CD14-positive monocyte (primary cell): ENCODE results near the gene FKRP. TPM values are rescaled to one million over a fixed set of nuclear protein-coding genes. Genes with fewer than 3 reads are reported as not detected.

Source experiments
- DNase-seq, 3 donors: peaks; one replicate each; pipeline ENCODE4 v3.0.0-alpha.2; 2011 to 2022
- H2AFZ ChIP-seq: 2 replicates; pipeline ENCODE4 v1.6.0; 2012; ENCODE audit warnings: mild to moderate bottlenecking, low read depth, low read length, inconsistent platforms; ENCODE audit not compliant: insufficient read depth, poor library complexity, severe bottlenecking
- H3K27ac ChIP-seq, 2 donors: 1 replicate in 1 of 2; 2 replicates in 1 of 2; pipeline ENCODE4 v1.5.1; 2012 to 2013; ENCODE audit warnings: low read length in 2 of 2, control low read depth in 1 of 2, inconsistent platforms in 1 of 2, low read depth in 1 of 2, mild to moderate bottlenecking in 1 of 2
- H3K27me3 ChIP-seq, 2 donors: one replicate each; pipeline versions ENCODE4 v1.6.0 to v1.6.1; 2011 to 2013; ENCODE audit warnings: low read length in 2 of 2; ENCODE audit not compliant: control insufficient read depth in 2 of 2, insufficient read depth in 2 of 2
- H3K36me3 ChIP-seq, 2 donors: replicated peaks in 1 of 2; 1 replicate in 1 of 2; 2 replicates in 1 of 2; pipeline versions ENCODE4 v1.5.1 to v1.6.1; 2012 to 2013; ENCODE audit warnings: low read length in 2 of 2, control low read depth in 1 of 2, inconsistent platforms in 1 of 2, mild to moderate bottlenecking in 1 of 2; ENCODE audit not compliant: insufficient read depth in 2 of 2, control insufficient read depth in 1 of 2
- H3K4me1 ChIP-seq, 2 donors: 1 replicate in 1 of 2; 2 replicates in 1 of 2; pipeline versions ENCODE4 v1.5.1 to v1.6.1; 2012 to 2013; ENCODE audit warnings: low read length in 2 of 2, control low read depth in 1 of 2, inconsistent platforms in 1 of 2, mild to moderate bottlenecking in 1 of 2, moderate library complexity in 1 of 2; ENCODE audit not compliant: insufficient read depth in 2 of 2, control insufficient read depth in 1 of 2
- H3K4me2 ChIP-seq: replicated peaks from 2 replicates; pipeline ENCODE3; 2012; ENCODE audit warnings: low read length, moderate library complexity, mild to moderate bottlenecking; ENCODE audit not compliant: poor library complexity, severe bottlenecking; ENCODE audit errors: extremely low read depth
- H3K4me3 ChIP-seq, 3 experiments: fragments of 200-600 bp in 1 of 3; sonication (generic) in 1 of 3; replicated peaks in 1 of 3; 1 replicate in 2 of 3; 2 replicates in 1 of 3; pipeline ENCODE4 v1.5.1; 2011 to 2013; ENCODE audit warnings: low read length in 3 of 3, mild to moderate bottlenecking in 3 of 3, control low read depth in 2 of 3, low read depth in 2 of 3, inconsistent platforms in 1 of 3, moderate library complexity in 1 of 3
- H3K79me2 ChIP-seq: 2 replicates; pipeline ENCODE4 v1.6.0; 2012; ENCODE audit warnings: mild to moderate bottlenecking, control low read depth, inconsistent platforms, low read length, moderate library complexity; ENCODE audit not compliant: insufficient read depth
- H3K9ac ChIP-seq: 2 replicates; pipeline ENCODE4 v1.6.0; 2017; ENCODE audit warnings: low read length, mild to moderate bottlenecking; ENCODE audit not compliant: insufficient read depth, poor library complexity, severe bottlenecking
- H3K9me3 ChIP-seq, 2 donors: replicated peaks in 1 of 2; 1 replicate in 1 of 2; 2 replicates in 1 of 2; pipeline versions ENCODE4 v1.5.1 to v1.6.1; 2012 to 2013; ENCODE audit warnings: low read length in 2 of 2, control low read depth in 1 of 2; ENCODE audit not compliant: control insufficient read depth in 1 of 2, insufficient read depth in 1 of 2
- H4K20me1 ChIP-seq: 2 replicates; pipeline ENCODE4 v1.6.0; 2012; ENCODE audit warnings: mild to moderate bottlenecking, low read length, control low read depth, moderate library complexity; ENCODE audit not compliant: insufficient read depth
- H3K27ac Mint-ChIP-seq, 7 donors: one replicate each; pipeline ENCODE4 v1.8.0; 2020; ENCODE audit warnings: mild to moderate bottlenecking in 7 of 7, mixed read lengths in 7 of 7, moderate library complexity in 6 of 7, inconsistent platforms in 2 of 7
- H3K27me3 Mint-ChIP-seq, 3 donors: one replicate each; pipeline ENCODE4 v1.8.0; 2021 to 2022; ENCODE audit warnings: low read depth in 3 of 3, mild to moderate bottlenecking in 3 of 3, mixed read lengths in 3 of 3, moderate library complexity in 3 of 3, inconsistent platforms in 1 of 3
- H3K36me3 Mint-ChIP-seq, 2 donors: one replicate each; pipeline ENCODE4 v1.8.0; 2020; ENCODE audit warnings: mixed read lengths in 2 of 2, inconsistent platforms in 1 of 2, mild to moderate bottlenecking in 1 of 2
- H3K4me1 Mint-ChIP-seq: one replicate; pipeline ENCODE4 v1.8.0; 2020; ENCODE audit warnings: mild to moderate bottlenecking, mixed read lengths
- H3K4me3 Mint-ChIP-seq, 2 donors: one replicate each; pipeline ENCODE4 v1.8.0; 2020; ENCODE audit warnings: mild to moderate bottlenecking in 2 of 2, mixed read lengths in 2 of 2, moderate library complexity in 1 of 2
- H3K9me3 Mint-ChIP-seq, 7 donors: one replicate each; pipeline ENCODE4 v1.8.0; 2020 to 2022; ENCODE audit warnings: mixed read lengths in 7 of 7, mild to moderate bottlenecking in 6 of 7, moderate library complexity in 6 of 7, inconsistent platforms in 2 of 7
- WGBS: methylation state at CpG from one replicate; pipeline ENCODE4 v1.1.5; 2013; ENCODE audit warnings: missing lambda C conversion rate; ENCODE audit not compliant: insufficient coverage; 5-methylcytosine and 5-hydroxymethylcytosine counted together
- intact Hi-C, 2 donors: fragments of 100-400 bp; cut with micrococcal nuclease; formaldehyde crosslinking; loops; one replicate each; pipeline versions ENCODE4 v1.15.0 to v1.15.1; 2023
- polyA plus RNA-seq, 3 donors: library from polyadenylated mRNA; depleted of rRNA in 1 of 3; unstranded in 2 of 3; stranded (reverse) in 1 of 3; fragments of 300-500 nt in 2 of 3; fragments of >200 nt in 1 of 3; fragmentation: Illumina TruSeq in 2 of 3; gene quantifications; 1 replicate in 2 of 3; 2 replicates in 1 of 3; pipeline ENCODE4 v1.2.3, GENCODE V29; 2012 to 2021
- TF ChIP-seq, protein P1 (sequence below): fragments of 200-600 bp; IDR thresholded peaks from one replicate; pipeline ENCODE4 v1.8.0; 2022; ENCODE audit warnings: antibody characterized with exemption, mild to moderate bottlenecking

The FKRP gene
- polyA plus RNA-seq, 3 donors: 2.1 to 21.5 (median 2.7) TPM

DNA sequence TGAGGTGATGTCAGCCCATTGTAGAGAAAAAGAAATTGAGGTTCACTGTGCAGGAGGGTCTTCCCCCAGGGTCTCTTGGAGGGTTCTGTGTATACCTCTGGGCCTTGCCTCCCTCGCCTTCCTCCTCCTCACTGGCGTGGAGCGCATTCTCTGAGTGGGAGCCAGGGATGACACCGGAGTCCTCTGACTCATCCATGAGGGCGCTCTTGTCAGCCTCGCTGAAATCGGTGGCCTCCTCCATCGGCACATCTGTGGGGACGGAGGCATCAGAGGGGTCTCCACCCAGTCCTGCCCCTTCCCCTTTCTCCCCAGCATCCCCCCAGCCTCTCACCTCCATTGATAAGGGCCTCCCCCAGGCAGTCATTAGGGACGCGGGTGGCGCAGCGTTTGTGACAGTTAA is 45.2 kb upstream of the FKRP start:
- peak overlapping the region in 1 of 7 donors; percentile 6 for H3K27ac Mint-ChIP-seq
- H3K79me2 ChIP-seq: no peaks in the 10 kb centered on the region
- TF ChIP-seq, protein P1, sequence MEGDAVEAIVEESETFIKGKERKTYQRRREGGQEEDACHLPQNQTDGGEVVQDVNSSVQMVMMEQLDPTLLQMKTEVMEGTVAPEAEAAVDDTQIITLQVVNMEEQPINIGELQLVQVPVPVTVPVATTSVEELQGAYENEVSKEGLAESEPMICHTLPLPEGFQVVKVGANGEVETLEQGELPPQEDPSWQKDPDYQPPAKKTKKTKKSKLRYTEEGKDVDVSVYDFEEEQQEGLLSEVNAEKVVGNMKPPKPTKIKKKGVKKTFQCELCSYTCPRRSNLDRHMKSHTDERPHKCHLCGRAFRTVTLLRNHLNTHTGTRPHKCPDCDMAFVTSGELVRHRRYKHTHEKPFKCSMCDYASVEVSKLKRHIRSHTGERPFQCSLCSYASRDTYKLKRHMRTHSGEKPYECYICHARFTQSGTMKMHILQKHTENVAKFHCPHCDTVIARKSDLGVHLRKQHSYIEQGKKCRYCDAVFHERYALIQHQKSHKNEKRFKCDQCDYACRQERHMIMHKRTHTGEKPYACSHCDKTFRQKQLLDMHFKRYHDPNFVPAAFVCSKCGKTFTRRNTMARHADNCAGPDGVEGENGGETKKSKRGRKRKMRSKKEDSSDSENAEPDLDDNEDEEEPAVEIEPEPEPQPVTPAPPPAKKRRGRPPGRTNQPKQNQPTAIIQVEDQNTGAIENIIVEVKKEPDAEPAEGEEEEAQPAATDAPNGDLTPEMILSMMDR: no peak
- no peaks in the 10 kb centered on the region for H3K27me3 ChIP-seq
- no peak overlapping the region for H3K4me2 ChIP-seq
- 91% methylated on average over 4 of the region's 13 CpGs for WGBS
- peaks cover 22% of the 10 kb centered on the region for H4K20me1 ChIP-seq
- peaks cover 71 to 85% of the 10 kb centered on the region in 2 donors for H3K36me3 Mint-ChIP-seq
- peaks cover 0 to 7% (median 0%) of the 10 kb centered on the region in 7 donors for H3K9me3 Mint-ChIP-seq
- no peaks in the 10 kb centered on the region for H3K27me3 Mint-ChIP-seq
- no peak overlapping the region for H3K4me3 ChIP-seq
- H3K9me3 ChIP-seq: no peaks in the 10 kb centered on the region
- intact Hi-C loops: no loop called here
- peaks cover 6% of the 10 kb centered on the region for H3K4me1 Mint-ChIP-seq
- no peak for DNase-seq
- H2AFZ ChIP-seq: no peak overlapping the region
- H3K36me3 ChIP-seq: peaks cover 65 to 86% of the 10 kb centered on the region in 2 donors
- no peak overlapping the region for H3K9ac ChIP-seq
- no peak overlapping the region for H3K4me3 Mint-ChIP-seq
- H3K27ac ChIP-seq: no peak overlapping the region
- peaks cover 0 to 2% of the 10 kb centered on the region in 2 donors for H3K4me1 ChIP-seq

GRCh38 chr19:46704379-46705076 is 41.3 kb upstream of the FKRP start:
- H3K27ac Mint-ChIP-seq: peak overlapping the region in 3 of 7 donors; percentile 20 to 85 (median 60)

More at GRCh38 chr19:46704379-46705076, 41.3 kb upstream of the FKRP start:
- Histone ChIP-seq H3K9me3 (no peaks in the 10 kb centered on the region), H3K27ac (no peak overlapping the region), H3K27me3 (no peaks in the 10 kb centered on the region), H4K20me1 (peaks cover 15% of the 10 kb centered on the region), H3K4me2 (no peak overlapping the region), H3K36me3 (peaks cover 46 to 84% of the 10 kb centered on the region in 2 donors), H3K9ac (no peak overlapping the region), H2AFZ (no peak overlapping the region), H3K4me3 (no peak overlapping the region), H3K79me2 (no peaks in the 10 kb centered on the region), H3K4me1 (no peaks in the 10 kb centered on the region)
- Mint-ChIP-seq H3K4me1 (peaks cover 3% of the 10 kb centered on the region), H3K27me3 (no peaks in the 10 kb centered on the region), H3K9me3 (peaks cover 0 to 4% (median 0%) of the 10 kb centered on the region in 7 donors), H3K36me3 (peaks cover 62 to 81% of the 10 kb centered on the region in 2 donors), H3K4me3 (no peak overlapping the region)
- peak; percentile 60 to 71 (median 68) for DNase-seq
- WGBS: 28% methylated on average over 16 of the region's 21 CpGs
- intact Hi-C loops: loop anchor here (1.0 to 5.0 kb wide), 3 partner anchors 24 to 48 kb away; no protein-coding TSS in a partner anchor
- TF ChIP-seq, protein P1: peak; percentile 97
